GM18508 (cell line): ENCODE results near the gene SUGCT.
"Not testable (repeated sequence)": the region's sequence is repeated elsewhere in the genome, so short reads cannot be mapped to it uniquely, and the experiment has no call there.

Experiments used
- ATAC-seq: cut with Tn5 transposase; IDR thresholded peaks from one replicate; pipeline ENCODE4 v1.9.1; 2021; ENCODE audit warnings: moderate number of reproducible peaks; ENCODE audit not compliant: insufficient read depth, unreplicated experiment

Gene SUGCT

DNA sequence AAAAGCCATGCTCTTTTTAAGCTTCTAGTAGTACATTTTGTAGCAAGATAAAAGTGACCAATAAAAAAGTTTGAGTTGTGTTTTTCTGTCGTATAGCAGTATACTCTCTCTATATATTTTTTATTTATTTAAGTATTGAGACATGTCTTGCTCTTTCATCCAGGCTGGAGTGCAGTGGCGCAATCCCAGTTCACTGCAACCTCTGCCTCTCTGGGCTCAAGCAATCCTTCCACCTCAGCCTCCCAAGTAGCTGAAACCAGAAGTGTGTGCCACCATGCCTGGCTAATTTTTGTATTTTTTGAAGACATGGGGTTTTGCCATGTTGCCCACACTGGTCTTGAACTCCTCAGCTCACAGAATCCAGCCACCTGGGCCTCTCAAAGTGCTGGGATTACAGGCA is 2.8 kb downstream of the SUGCT start:
- ATAC-seq = no peak

- ATAC-seq = no peak
Observed at GRCh38 chr7:40138973-40139372, 4.2 kb downstream of the SUGCT start.

DNA sequence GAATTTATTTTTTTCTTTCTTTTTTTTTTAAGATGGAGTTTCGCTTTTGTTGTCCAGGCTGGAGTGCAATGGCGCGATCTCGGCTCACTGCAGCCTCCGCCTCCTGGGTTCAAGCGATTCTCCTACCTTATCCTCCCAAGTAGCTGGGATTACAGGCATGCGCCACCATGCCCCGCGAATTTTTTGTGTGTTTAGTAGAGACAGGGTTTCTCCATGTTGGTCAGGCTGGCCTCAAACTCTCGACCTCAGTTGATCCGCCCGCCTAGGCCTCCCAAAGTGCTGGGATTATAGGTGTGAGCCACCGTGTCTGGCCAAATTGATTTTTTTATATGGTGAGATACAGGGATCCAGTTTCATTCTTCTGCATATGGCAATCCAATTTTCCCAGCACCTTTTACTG is 5.1 kb downstream of the SUGCT start:
- not testable (repeated sequence) for ATAC-seq

GRCh38 chr7:40141916-40142315 is 7.1 kb downstream of the SUGCT start:
- ATAC-seq = not testable (repeated sequence)

- not testable (repeated sequence) for ATAC-seq
Observed at GRCh38 chr7:40145596-40146130, 10.9 kb downstream of the SUGCT start.

DNA sequence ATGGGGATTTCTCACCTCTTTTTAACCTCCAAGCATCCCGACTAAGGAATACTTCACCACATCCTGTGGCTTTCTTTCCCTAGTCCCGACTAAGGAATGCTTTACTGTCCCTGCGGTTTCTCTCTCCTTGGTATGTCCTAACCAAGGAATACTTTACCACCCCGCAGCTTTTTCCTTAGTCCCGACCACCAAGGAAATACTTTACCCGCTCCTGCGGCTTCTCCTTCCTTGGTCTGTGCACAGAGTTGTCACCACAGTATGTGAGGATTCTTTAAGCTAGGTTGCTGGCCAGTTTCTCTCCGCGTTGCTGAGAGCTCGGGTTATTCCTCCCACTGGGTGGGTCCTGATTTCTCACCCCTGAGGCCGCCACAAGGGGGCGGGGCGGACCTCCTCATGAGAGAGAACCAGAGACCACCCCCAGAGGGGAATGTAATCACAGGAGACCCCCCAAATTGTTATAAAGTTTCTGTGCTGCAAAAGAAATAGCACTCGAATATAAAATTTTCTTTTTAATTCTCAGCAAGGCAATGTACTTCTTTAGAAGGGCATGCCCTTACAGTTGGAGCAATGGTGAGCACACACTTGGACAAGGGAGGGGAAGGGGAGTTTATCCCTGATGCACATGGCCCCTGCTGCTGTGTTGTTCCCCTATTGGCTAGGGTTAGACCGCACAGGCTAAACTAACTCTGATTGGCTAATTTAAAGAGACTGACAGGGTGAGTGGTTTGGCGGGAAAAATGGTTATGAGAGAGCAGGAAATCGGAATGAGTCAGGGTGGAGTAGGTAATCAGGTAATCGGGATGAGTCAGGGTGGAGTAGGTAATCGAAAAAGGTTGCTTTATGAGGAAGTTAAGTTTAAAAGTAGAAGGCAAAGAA is 12.8 kb downstream of the SUGCT start:
- no peak for ATAC-seq

- ATAC-seq = not testable (repeated sequence)
Observed at GRCh38 chr7:40148247-40148580, 13.4 kb downstream of the SUGCT start.

- no peak for ATAC-seq
Observed at GRCh38 chr7:40148671-40149070, 13.9 kb downstream of the SUGCT start.

- ATAC-seq = no peak
Observed at GRCh38 chr7:40151504-40151903, 16.7 kb downstream of the SUGCT start.

DNA sequence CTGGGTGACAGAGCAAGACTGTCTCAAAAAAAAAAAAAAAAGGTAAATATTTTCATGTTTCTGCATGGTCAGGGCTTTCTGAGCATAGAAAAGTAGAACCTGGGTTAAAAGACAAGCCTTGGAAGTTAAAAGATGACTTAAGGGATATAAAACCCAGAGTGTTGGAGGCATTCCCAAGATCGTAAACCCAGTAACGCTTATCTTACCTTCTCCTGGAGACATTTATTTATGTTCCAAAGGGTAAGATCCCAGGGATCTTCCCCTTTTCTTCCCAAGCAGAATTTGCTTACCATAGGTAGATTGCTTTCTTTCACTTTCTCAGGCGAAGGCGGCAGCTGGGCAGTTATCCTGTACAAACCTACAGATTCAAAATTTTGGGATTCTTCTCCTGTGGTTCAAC is 22.2 kb downstream of the SUGCT start:
- ATAC-seq = no peak

GRCh38 chr7:40162516-40162915 is 27.7 kb downstream of the SUGCT start:
- ATAC-seq = no peak

- ATAC-seq = no peak
Observed at GRCh38 chr7:40165216-40165615, 30.4 kb downstream of the SUGCT start.

DNA sequence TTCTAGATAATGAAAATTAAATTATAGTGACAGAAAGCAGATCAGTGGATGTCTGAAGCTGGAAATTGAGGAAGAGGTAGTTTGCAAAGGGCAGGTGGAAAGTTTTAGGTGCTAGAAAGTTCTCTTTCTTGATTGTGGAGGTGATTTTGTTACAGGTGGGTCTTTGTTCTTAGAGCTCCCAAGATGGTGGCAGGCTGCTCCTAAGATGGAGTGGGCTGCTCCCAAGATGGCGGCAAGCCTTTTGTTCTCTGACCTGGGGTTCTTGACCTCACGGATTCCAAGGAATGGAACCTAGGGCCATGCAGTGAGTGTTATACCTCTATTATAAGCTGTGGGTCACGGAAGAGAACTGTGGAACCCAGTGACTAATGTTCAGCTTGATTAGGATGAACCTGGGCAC is 32.5 kb downstream of the SUGCT start:
- ATAC-seq = no peak

DNA sequence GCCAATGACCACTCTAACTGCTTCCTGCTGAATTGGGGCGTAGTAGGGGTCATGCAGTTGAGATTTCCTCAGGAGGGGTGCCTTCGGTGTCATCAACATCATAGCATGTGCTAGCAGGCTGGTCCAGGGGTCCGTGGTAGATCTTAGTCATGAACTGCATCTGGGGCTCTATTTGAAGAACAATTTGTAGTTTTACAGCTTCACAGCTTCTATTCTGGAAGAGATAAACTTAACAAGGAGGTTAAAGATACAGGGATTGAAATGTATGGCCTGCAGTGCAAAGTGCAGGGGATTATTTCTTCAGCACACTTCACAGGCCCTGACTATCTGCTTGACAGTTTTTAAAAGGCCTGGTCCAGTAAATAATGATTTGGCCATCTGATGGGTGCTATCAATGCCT is 33.5 kb downstream of the SUGCT start:
- not testable (repeated sequence) for ATAC-seq

GRCh38 chr7:40173121-40173520 is 38.3 kb downstream of the SUGCT start:
- not testable (repeated sequence) for ATAC-seq

- not testable (repeated sequence) for ATAC-seq
Observed at GRCh38 chr7:40175256-40175655, 40.5 kb downstream of the SUGCT start.

- no peak for ATAC-seq
Observed at GRCh38 chr7:40175725-40176510, 41.1 kb downstream of the SUGCT start.

GRCh38 chr7:40177071-40177470 is 42.3 kb downstream of the SUGCT start:
- no peak for ATAC-seq

- ATAC-seq = no peak
Observed at GRCh38 chr7:40182452-40182851, 47.6 kb downstream of the SUGCT start.

DNA sequence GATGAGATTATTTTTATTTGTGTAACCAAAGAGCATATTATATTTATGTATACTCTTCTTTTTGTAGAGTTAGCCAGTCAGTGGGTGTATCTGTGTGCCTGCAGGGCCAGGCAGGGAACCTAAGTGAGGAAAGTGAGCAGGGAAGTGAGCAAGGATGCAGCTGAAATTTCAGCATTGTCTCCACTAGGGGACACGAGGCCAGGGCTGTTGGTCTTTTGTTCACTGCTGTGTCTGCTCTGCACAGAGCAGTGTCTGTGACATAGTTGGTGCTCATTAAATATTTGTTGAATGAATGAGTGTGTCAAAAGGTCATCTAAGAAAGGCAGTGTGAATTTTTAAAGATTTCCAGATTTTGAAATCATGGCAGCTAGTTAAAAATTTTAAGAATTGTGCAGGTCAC is 51.8 kb downstream of the SUGCT start:
- no peak for ATAC-seq

DNA sequence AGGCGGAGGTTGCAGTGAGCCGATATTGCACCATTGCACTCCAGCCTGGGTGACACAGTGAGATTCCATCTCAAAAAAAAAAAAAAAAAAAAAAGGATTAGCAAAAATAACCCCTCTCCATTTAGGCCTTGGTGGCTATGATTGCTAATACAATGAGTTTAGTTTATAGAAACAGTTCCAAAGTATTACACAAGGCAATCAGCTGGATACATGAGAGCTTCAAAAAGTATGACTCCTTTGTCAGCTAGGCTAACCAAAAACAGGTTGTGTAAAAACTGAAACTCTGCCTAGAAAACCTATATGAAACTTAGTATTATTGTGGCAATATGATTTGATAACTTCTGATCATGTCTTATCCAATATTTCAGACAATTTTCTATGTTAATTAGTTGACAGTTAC is 57.2 kb downstream of the SUGCT start:
- ATAC-seq = no peak
